Thoracic aorta (tissue), 2 donors: ENCODE results near the gene FOXR2. TPM values are rescaled to one million over a fixed set of nuclear protein-coding genes. Genes with fewer than 3 reads are reported as not detected.

ENCODE experiments used
- ATAC-seq: fragments of 150-250 bp; one replicate; pipeline ENCODE4 v1.8.0; 2017; ENCODE audit warnings: low read depth; ENCODE audit not compliant: insufficient number of reproducible peaks, low FRiP score
- DNase-seq: peaks from one replicate; pipeline ENCODE4 v3.0.0-alpha.2; 2020; ENCODE audit warnings: low spot score
- H3K27ac ChIP-seq, 2 donors: fragments of 200-600 bp; sonication (generic); 1 replicate in 1 of 2; 2 replicates in 1 of 2; pipeline ENCODE4 v1.5.1; 2016; ENCODE audit warnings: mild to moderate bottlenecking in 2 of 2, moderate library complexity in 2 of 2
- H3K27me3 ChIP-seq: fragments of 200-600 bp; sonication (generic); replicated peaks from 2 replicates; pipeline ENCODE4 v1.6.0; 2016; ENCODE audit warnings: mild to moderate bottlenecking; ENCODE audit not compliant: insufficient read depth
- H3K36me3 ChIP-seq: fragments of 200-600 bp; sonication (generic); one replicate; pipeline ENCODE4 v1.5.1; 2016
- H3K4me1 ChIP-seq, 2 donors: fragments of 200-600 bp; sonication (generic); 1 replicate in 1 of 2; 2 replicates in 1 of 2; pipeline versions ENCODE4 v1.5.1 to v1.6.0; 2016; ENCODE audit warnings: low read depth in 2 of 2, mild to moderate bottlenecking in 1 of 2; ENCODE audit not compliant: control insufficient read depth in 1 of 2
- H3K4me3 ChIP-seq: fragments of 200-600 bp; sonication (generic); 2 replicates; pipeline ENCODE4 v1.5.1; 2016; ENCODE audit warnings: mild to moderate bottlenecking
- H3K9me3 ChIP-seq: fragments of 200-600 bp; sonication (generic); 2 replicates; pipeline ENCODE4 v1.5.1; 2016
- CTCF ChIP-seq: fragments of 200-600 bp; sonication (generic); IDR thresholded peaks from one replicate; pipeline ENCODE4 v1.5.1; 2019; ENCODE audit warnings: antibody characterized with exemption
- total RNA-seq, 2 donors: library from RNA; depleted of rRNA; stranded (reverse); fragments of >200 nt; gene quantifications; one replicate each; pipeline versions ENCODE4 v1.1.0 to v1.2.3, GENCODE V29; 2016

Gene FOXR2
- total RNA-seq, 2 donors from 2014 or later, result not detected

- TF ChIP-seq CTCF, result no peak
- no peaks in the 10 kb centered on the region for H3K36me3 ChIP-seq
- H3K27me3 ChIP-seq, result no peaks in the 10 kb centered on the region
- H3K27ac ChIP-seq, result no peak overlapping the region
- H3K4me1 ChIP-seq, result no peaks in the 10 kb centered on the region
- ATAC-seq (no peak), DNase-seq (no peak)
- no peak overlapping the region for H3K4me3 ChIP-seq
- H3K9me3 ChIP-seq, result no peaks in the 10 kb centered on the region
Measured at GRCh38 chrX:55598333-55598732, 24.9 kb upstream of the FOXR2 start.

- H3K27ac ChIP-seq, result no peak overlapping the region
- H3K9me3 ChIP-seq, result no peaks in the 10 kb centered on the region
- ATAC-seq (no peak), DNase-seq (no peak)
- H3K4me1 ChIP-seq, result no peaks in the 10 kb centered on the region
- TF ChIP-seq CTCF, result no peak
- no peak overlapping the region for H3K4me3 ChIP-seq
- H3K36me3 ChIP-seq, result no peaks in the 10 kb centered on the region
- H3K27me3 ChIP-seq, result no peaks in the 10 kb centered on the region
Measured at GRCh38 chrX:55619547-55619946, 3.7 kb upstream of the FOXR2 start.

DNA sequence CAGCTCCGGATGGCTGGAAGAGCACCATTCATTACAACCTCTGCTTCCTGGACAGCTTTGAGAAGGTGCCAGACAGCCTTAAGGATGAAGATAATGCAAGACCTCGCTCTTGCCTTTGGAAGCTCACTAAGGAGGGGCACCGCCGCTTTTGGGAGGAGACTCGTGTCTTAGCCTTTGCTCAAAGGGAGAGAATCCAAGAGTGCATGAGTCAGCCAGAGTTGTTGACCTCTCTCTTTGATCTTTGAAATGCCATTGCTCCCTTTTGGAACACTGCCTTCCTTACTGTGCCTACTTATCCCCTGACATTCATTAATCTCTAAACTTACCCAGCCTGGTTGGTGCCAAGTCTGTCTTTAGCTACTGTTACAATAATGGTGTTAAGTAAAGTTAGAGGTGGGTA, 1.2 kb downstream of the FOXR2 start:
- ATAC-seq (no peak), DNase-seq (no peak)
- no peaks in the 10 kb centered on the region for H3K4me1 ChIP-seq
- H3K27me3 ChIP-seq, result no peaks in the 10 kb centered on the region
- no peaks in the 10 kb centered on the region for H3K36me3 ChIP-seq
- H3K27ac ChIP-seq, result no peak overlapping the region
- H3K9me3 ChIP-seq, result no peaks in the 10 kb centered on the region
- TF ChIP-seq CTCF, result no peak
- no peak overlapping the region for H3K4me3 ChIP-seq

DNA sequence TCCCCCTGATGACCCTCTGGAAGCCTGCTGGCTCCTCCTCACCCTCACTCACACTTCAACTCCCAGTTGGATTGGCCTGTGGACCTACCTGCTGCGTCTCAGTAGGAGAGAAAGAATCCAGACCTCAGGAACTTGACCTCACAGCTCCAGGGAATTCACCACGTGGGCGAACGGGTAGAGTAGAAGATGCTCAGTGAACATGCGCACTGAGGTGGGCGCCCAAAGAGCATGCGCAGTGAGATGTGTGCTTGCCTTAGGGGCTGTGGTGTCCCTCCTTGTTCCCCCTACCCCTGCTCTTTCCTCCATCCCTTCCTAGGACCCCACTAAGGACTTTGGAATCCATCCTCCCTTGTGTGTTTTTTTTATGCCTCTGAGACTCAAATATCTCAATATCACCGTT, 12.9 kb downstream of the FOXR2 start:
- Histone ChIP-seq H3K27ac (no peak overlapping the region), H3K27me3 (no peaks in the 10 kb centered on the region), H3K4me3 (no peak overlapping the region), H3K4me1 (no peaks in the 10 kb centered on the region), H3K9me3 (no peaks in the 10 kb centered on the region), H3K36me3 (no peaks in the 10 kb centered on the region)
- no peak for ATAC-seq
- DNase-seq, result no peak
- TF ChIP-seq CTCF, result no peak

DNA sequence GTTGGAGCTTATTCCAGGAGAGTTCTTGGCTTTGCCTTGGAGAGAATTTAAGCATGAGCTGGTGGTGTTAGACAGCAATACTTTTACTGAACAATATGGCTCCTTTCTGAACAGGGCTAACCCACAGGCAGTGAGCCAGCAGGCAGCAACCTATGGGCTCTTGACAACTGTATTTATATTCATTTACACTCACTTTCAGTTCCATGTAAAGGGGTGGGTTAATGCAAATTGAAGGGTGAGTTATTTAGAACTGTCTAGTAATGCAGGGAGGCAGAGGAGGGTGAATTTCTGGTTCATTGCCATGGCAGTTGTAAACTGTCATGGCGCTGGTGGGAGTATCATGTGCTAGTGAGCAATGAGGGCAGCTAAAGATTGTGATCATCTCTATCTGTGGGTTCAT, 15.7 kb downstream of the FOXR2 start:
- no peak for DNase-seq
- Histone ChIP-seq H3K9me3 (no peaks in the 10 kb centered on the region), H3K4me3 (no peak overlapping the region), H3K27me3 (no peaks in the 10 kb centered on the region), H3K27ac (no peak overlapping the region), H3K36me3 (no peaks in the 10 kb centered on the region), H3K4me1 (no peaks in the 10 kb centered on the region)
- TF ChIP-seq CTCF, result no peak
- no peak for ATAC-seq
